NCI-H146 (cell line): ENCODE results near the gene CLECL1.

Experiments
- DNase-seq: peaks from one replicate; lab custom pipeline; 2025; lab: John Stamatoyannopoulos, UW

The CLECL1 gene

GRCh38 chr12:9732921-9733461 lies at the start of gene CLECL1:
TSS of gene CLECL1 (minus strand) at chr12:9733097.
- DNase-seq, result no peak

- no peak for DNase-seq
These were observed 48.5 kb upstream of the CLECL1 start for GRCh38 chr12:9781360-9781759.

GRCh38 chr12:9779209-9779608 lies 46.3 kb upstream of the CLECL1 start:
- DNase-seq, result no peak

- no peak for DNase-seq
These were observed 43.9 kb upstream of the CLECL1 start for GRCh38 chr12:9776781-9777180.

- DNase-seq, result no peak
These were observed 40.5 kb upstream of the CLECL1 start for GRCh38 chr12:9773216-9773877.

GRCh38 chr12:9763025-9763424 lies 30.1 kb upstream of the CLECL1 start:
- DNase-seq, result no peak

GRCh38 chr12:9762369-9762768 lies 29.5 kb upstream of the CLECL1 start:
- DNase-seq, result no peak

GRCh38 chr12:9761419-9761781 lies 28.5 kb upstream of the CLECL1 start:
- no peak for DNase-seq

GRCh38 chr12:9760699-9761418 lies 28.0 kb upstream of the CLECL1 start, which contains the start of gene CD69:
TSS of gene CD69 (minus strand) at chr12:9760901. CDS start at chr12:9760820, 81 bp downstream.
- DNase-seq, result no peak

GRCh38 chr12:9760120-9760519 lies 27.2 kb upstream of the CLECL1 start:
- DNase-seq, result no peak

- DNase-seq, result no peak
These were observed 26.8 kb upstream of the CLECL1 start for GRCh38 chr12:9759694-9760093.

GRCh38 chr12:9758119-9758518 lies 25.2 kb upstream of the CLECL1 start:
- DNase-seq, result no peak

- no peak for DNase-seq
These were observed 24.6 kb upstream of the CLECL1 start for GRCh38 chr12:9757433-9758025.

GRCh38 chr12:9756706-9757105 lies 23.8 kb upstream of the CLECL1 start:
- no peak for DNase-seq

GRCh38 chr12:9756170-9756569 lies 23.3 kb upstream of the CLECL1 start:
- DNase-seq, result no peak

- no peak for DNase-seq
These were observed 22.7 kb upstream of the CLECL1 start for GRCh38 chr12:9755567-9755966.

GRCh38 chr12:9755035-9755434 lies 22.1 kb upstream of the CLECL1 start:
- no peak for DNase-seq

- DNase-seq, result no peak
These were observed 21.4 kb upstream of the CLECL1 start for GRCh38 chr12:9754099-9754927.

- no peak for DNase-seq
These were observed 20.6 kb upstream of the CLECL1 start for GRCh38 chr12:9753498-9753897.

- DNase-seq, result no peak
These were observed 20.2 kb upstream of the CLECL1 start for GRCh38 chr12:9753073-9753472.

- DNase-seq, result no peak
These were observed 19.4 kb upstream of the CLECL1 start for GRCh38 chr12:9752145-9752933.
